DND-41 (cell line): ENCODE data around the gene PREX1.

Experiments
- EZH2 ChIP-seq: IDR thresholded peaks from 3 replicates; pipeline ENCODE4 v1.6.1; 2012; ENCODE audit warnings: borderline replicate concordance, low read depth, mild to moderate bottlenecking, moderate library complexity, low read length, inconsistent platforms; ENCODE audit not compliant: severe bottlenecking
- TF ChIP-seq, protein P1 (sequence below): IDR thresholded peaks from 2 replicates; pipeline ENCODE4 v1.5.1; 2012; ENCODE audit warnings: borderline replicate concordance, low read length, moderate library complexity, mild to moderate bottlenecking; ENCODE audit not compliant: poor library complexity, severe bottlenecking; ENCODE audit errors: extremely low read depth

DNA sequence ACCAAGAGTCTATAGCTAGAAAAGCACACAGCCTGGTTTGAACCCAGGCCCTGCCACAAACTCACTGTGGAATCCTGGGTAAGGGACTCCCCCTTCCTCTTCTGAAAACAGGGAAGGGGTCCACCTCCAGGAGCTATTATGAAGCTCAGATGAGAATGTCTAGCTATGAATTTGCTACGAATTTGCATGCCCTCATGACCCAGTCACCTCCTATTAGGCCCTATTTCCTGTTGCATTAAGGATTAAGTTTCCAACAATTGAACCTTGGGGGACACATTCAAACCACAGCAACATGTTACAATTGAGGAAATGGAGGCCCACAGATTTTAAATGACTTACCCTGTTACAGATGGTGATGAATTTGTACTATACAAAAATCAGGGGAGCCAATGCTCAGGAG is 46.2 kb downstream of the PREX1 start:
- TF ChIP-seq, protein P1, sequence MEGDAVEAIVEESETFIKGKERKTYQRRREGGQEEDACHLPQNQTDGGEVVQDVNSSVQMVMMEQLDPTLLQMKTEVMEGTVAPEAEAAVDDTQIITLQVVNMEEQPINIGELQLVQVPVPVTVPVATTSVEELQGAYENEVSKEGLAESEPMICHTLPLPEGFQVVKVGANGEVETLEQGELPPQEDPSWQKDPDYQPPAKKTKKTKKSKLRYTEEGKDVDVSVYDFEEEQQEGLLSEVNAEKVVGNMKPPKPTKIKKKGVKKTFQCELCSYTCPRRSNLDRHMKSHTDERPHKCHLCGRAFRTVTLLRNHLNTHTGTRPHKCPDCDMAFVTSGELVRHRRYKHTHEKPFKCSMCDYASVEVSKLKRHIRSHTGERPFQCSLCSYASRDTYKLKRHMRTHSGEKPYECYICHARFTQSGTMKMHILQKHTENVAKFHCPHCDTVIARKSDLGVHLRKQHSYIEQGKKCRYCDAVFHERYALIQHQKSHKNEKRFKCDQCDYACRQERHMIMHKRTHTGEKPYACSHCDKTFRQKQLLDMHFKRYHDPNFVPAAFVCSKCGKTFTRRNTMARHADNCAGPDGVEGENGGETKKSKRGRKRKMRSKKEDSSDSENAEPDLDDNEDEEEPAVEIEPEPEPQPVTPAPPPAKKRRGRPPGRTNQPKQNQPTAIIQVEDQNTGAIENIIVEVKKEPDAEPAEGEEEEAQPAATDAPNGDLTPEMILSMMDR, result no peak
- no peak for TF ChIP-seq EZH2
